Measurements from ENCODE around the gene TIMELESS. TPM values are rescaled to one million over a fixed set of nuclear protein-coding genes. Genes with fewer than 3 reads are reported as not detected.

Gene TIMELESS
- total and polyA plus RNA-seq, 9 of the 15 experiments (the other 6 are each of a cell fraction or from before 2014, with no cell fraction given): 11.9 to 59.2 (median 35.8) TPM

DNA sequence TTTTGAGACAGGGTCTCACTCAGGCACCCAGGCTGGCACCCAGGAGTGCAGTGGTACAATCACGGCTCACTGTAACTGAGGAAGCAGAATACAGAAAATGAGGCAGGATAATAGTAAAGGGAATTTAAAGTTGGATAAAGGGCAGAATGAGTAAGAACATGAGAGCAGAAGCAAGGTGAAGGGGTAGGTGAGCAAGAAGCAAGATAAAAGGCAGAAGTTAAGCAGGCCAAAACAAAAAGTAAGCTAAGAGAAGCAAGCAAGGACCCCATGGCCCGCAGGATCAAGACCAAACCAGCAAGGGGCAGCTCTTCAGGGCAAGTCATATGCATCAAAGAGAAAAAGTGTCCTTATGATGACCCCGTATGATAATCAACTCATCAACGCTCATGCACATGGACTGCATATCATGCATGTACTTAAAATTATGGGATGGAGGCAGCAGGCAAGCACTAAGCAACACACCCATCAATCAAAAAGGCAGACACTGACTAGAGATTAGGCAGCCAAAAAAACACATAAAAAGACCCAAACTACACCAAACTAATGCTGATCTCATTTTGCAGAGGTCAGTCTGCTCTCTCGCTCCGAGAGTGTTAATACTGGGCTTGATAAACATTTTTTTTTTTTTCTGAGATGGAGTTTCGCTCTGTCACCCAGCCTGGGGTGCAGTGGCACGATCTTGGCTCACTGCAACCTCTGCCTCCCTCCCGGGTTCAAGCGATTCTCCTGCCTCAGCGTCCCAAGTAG lies 11.6 kb downstream of the TIMELESS start (continued):
- no peak; the same call in 1 of the 2 replicates for TF ChIP-seq TEAD2 (tag; IDR thresholded peaks at IDR 0.05)
- no peak for TF ChIP-seq BMI1 (IDR thresholded peaks at IDR 0.05; ENCODE audit: low read length)
- no peak for TF ChIP-seq ZNF121 (CRISPR knock-in tag; conservative IDR thresholded peaks at IDR 0.05)
- TF ChIP-seq SMAD1 (IDR thresholded peaks at IDR 0.05; ENCODE audit: low read depth, low read length, partially characterized antibody): no peak
- TF ChIP-seq XRCC3 (IDR thresholded peaks at IDR 0.05): no peak
- TF ChIP-seq, protein P1, sequence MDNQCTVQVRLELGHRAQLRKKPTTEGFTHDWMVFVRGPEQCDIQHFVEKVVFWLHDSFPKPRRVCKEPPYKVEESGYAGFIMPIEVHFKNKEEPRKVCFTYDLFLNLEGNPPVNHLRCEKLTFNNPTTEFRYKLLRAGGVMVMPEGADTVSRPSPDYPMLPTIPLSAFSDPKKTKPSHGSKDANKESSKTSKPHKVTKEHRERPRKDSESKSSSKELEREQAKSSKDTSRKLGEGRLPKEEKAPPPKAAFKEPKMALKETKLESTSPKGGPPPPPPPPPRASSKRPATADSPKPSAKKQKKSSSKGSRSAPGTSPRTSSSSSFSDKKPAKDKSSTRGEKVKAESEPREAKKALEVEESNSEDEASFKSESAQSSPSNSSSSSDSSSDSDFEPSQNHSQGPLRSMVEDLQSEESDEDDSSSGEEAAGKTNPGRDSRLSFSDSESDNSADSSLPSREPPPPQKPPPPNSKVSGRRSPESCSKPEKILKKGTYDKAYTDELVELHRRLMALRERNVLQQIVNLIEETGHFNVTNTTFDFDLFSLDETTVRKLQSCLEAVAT (IDR thresholded peaks at IDR 0.05): peak; percentile 54 to 98; a peak in 3 of 4 replicates
- TF ChIP-seq XRCC4 (IDR thresholded peaks at IDR 0.05; ENCODE audit: extremely low read depth, insufficient read depth, insufficient read length): no peak
- no peak for TF ChIP-seq ZNF764 (CRISPR knock-in tag; IDR thresholded peaks at IDR 0.05; ENCODE audit: low read depth)
- TF ChIP-seq DACH1 (IDR thresholded peaks at IDR 0.05; ENCODE audit: partially characterized antibody): no peak
- TF ChIP-seq ZNF785 (CRISPR knock-in tag; IDR thresholded peaks at IDR 0.05): no peak
- TF ChIP-seq ETS2 (tag; IDR thresholded peaks at IDR 0.05; ENCODE audit: borderline replicate concordance, poor library complexity, severe bottlenecking): no peak
- TF ChIP-seq PML (IDR thresholded peaks at IDR 0.05; ENCODE audit: low read length): no peak
- no peak for TF ChIP-seq SMAD3 (CRISPR knock-in tag; conservative IDR thresholded peaks at IDR 0.05)
- no peak for TF ChIP-seq RBFOX2 (IDR thresholded peaks at IDR 0.05; ENCODE audit: low read depth, low read length)
- peak; percentile 58 for TF ChIP-seq TCF3 (CRISPR knock-in tag; IDR thresholded peaks at IDR 0.05)
- TF ChIP-seq, protein P2, sequence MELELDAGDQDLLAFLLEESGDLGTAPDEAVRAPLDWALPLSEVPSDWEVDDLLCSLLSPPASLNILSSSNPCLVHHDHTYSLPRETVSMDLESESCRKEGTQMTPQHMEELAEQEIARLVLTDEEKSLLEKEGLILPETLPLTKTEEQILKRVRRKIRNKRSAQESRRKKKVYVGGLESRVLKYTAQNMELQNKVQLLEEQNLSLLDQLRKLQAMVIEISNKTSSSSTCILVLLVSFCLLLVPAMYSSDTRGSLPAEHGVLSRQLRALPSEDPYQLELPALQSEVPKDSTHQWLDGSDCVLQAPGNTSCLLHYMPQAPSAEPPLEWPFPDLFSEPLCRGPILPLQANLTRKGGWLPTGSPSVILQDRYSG (tag; conservative IDR thresholded peaks at IDR 0.05; ENCODE audit: low read depth): 0 out of 2 replicates have a peak, but pooled peaks have one; percentile 35
- TF ChIP-seq SMARCE1 (IDR thresholded peaks at IDR 0.05): 0 out of 2 replicates have a peak, but pooled peaks have one; percentile 68
- TF ChIP-seq FOSL1 (tag; conservative IDR thresholded peaks at IDR 0.05): 0 out of 2 replicates have a peak, but pooled peaks have one; percentile 26
